Stimulated activated naive B cell treated with anti-CD40 and anti-IgM and Interleukin-4, amounts not matched to agents 10 μg/mL and 1 μg/mL and 100 μg/mL, for 72 hours (primary cell): ENCODE data around the gene SLC49A3.
"Not testable (repeated sequence)": the region's sequence is repeated elsewhere in the genome, so short reads cannot be mapped to it uniquely, and the experiment has no call there.

Experiments
- ATAC-seq, 2 donors: fragments of 150-1000 bp; cut with Tn5 transposase; replicated peaks; 2 replicates each; pipeline ENCODE4 v1.10.0; 2021; ENCODE audit warnings: moderate library complexity in 1 of 2
- DNase-seq: peaks from one replicate; pipeline ENCODE4 v3.0.0; 2021
- H3K27ac Mint-ChIP-seq: one replicate; pipeline ENCODE4 v1.8.0; 2022; ENCODE audit warnings: mild to moderate bottlenecking, mixed read lengths
- H3K27me3 Mint-ChIP-seq, 2 donors: one replicate each; pipeline ENCODE4 v1.8.0; 2022; ENCODE audit warnings: mixed read lengths in 2 of 2
- H3K36me3 Mint-ChIP-seq, 2 donors: one replicate each; pipeline ENCODE4 v1.8.0; 2022; ENCODE audit warnings: mixed read lengths in 2 of 2, mild to moderate bottlenecking in 1 of 2
- H3K4me1 Mint-ChIP-seq, 2 donors: one replicate each; pipeline ENCODE4 v1.8.0; 2022; ENCODE audit warnings: mixed read lengths in 2 of 2, mild to moderate bottlenecking in 1 of 2
- H3K4me3 Mint-ChIP-seq, 2 donors: one replicate each; pipeline ENCODE4 v1.8.0; 2022; ENCODE audit warnings: mild to moderate bottlenecking in 2 of 2, mixed read lengths in 2 of 2, moderate library complexity in 1 of 2
- H3K9me3 Mint-ChIP-seq, 2 donors: one replicate each; pipeline ENCODE4 v1.8.0; 2022; ENCODE audit warnings: mixed read lengths in 2 of 2, mild to moderate bottlenecking in 1 of 2

Gene SLC49A3

GRCh38 chr4:648579-649292 is 40.2 kb downstream of the SLC49A3 start:
- Mint-ChIP-seq H3K9me3 (peaks cover 0 to 4% of the 10 kb centered on the region in 2 donors), H3K27ac (no peak overlapping the region), H3K27me3 (peaks cover 42 to 52% of the 10 kb centered on the region in 2 donors), H3K36me3 (no peaks in the 10 kb centered on the region), H3K4me3 (no peak overlapping the region), H3K4me1 (peaks cover 0 to 6% of the 10 kb centered on the region in 2 donors)
- DNase-seq (no peak), ATAC-seq (no peak)

GRCh38 chr4:647481-647880 is 41.5 kb downstream of the SLC49A3 start:
- ATAC-seq (no peak), DNase-seq (no peak)
- no peak overlapping the region for H3K4me3 Mint-ChIP-seq
- H3K36me3 Mint-ChIP-seq, result no peaks in the 10 kb centered on the region
- H3K27ac Mint-ChIP-seq, result no peak overlapping the region
- H3K4me1 Mint-ChIP-seq, result peaks cover 0 to 6% of the 10 kb centered on the region in 2 donors
- H3K9me3 Mint-ChIP-seq, result peaks cover 0 to 4% of the 10 kb centered on the region in 2 donors
- H3K27me3 Mint-ChIP-seq, result peaks cover 39 to 47% of the 10 kb centered on the region in 2 donors

GRCh38 chr4:646460-646859 is 42.5 kb downstream of the SLC49A3 start:
- no peak for DNase-seq
- H3K27me3 Mint-ChIP-seq, result peaks cover 32 to 40% of the 10 kb centered on the region in 2 donors
- no peak for ATAC-seq
- H3K4me1 Mint-ChIP-seq, result peaks cover 0 to 6% of the 10 kb centered on the region in 2 donors
- H3K27ac Mint-ChIP-seq, result no peak overlapping the region
- peak overlapping the region; percentile 1 to 5 for H3K4me3 Mint-ChIP-seq
- peaks cover 0 to 4% of the 10 kb centered on the region in 2 donors for H3K9me3 Mint-ChIP-seq
- H3K36me3 Mint-ChIP-seq, result no peaks in the 10 kb centered on the region

GRCh38 chr4:642366-642765 is 46.6 kb downstream of the SLC49A3 start:
- not testable (repeated sequence) for H3K27ac Mint-ChIP-seq, H3K4me1 Mint-ChIP-seq, H3K4me3 Mint-ChIP-seq, ATAC-seq, H3K36me3 Mint-ChIP-seq, DNase-seq
- peaks cover 24 to 43% of the 10 kb centered on the region in 2 donors for H3K27me3 Mint-ChIP-seq
- H3K9me3 Mint-ChIP-seq, result peaks cover 4 to 11% of the 10 kb centered on the region in 2 donors

GRCh38 chr4:637536-638280 is 51.2 kb downstream of the SLC49A3 start:
- H3K4me3 Mint-ChIP-seq, result no peak overlapping the region
- peaks cover under 1 to 2% of the 10 kb centered on the region in 2 donors for H3K36me3 Mint-ChIP-seq
- no peak for DNase-seq
- H3K27me3 Mint-ChIP-seq, result peaks cover 17 to 42% of the 10 kb centered on the region in 2 donors
- no peak overlapping the region for H3K27ac Mint-ChIP-seq
- H3K9me3 Mint-ChIP-seq, result peaks cover 6 to 9% of the 10 kb centered on the region in 2 donors
- H3K4me1 Mint-ChIP-seq, result no peaks in the 10 kb centered on the region
- ATAC-seq, result no peak

- no peak for DNase-seq
- no peaks in the 10 kb centered on the region for H3K4me1 Mint-ChIP-seq
- no peak overlapping the region for H3K4me3 Mint-ChIP-seq
- no peak for ATAC-seq
- peaks cover 14 to 16% of the 10 kb centered on the region in 2 donors for H3K9me3 Mint-ChIP-seq
- no peak overlapping the region for H3K27ac Mint-ChIP-seq
- H3K27me3 Mint-ChIP-seq, result peaks cover 17 to 42% of the 10 kb centered on the region in 2 donors
- peaks cover 2 to 4% of the 10 kb centered on the region in 2 donors for H3K36me3 Mint-ChIP-seq
Observed at GRCh38 chr4:636628-637159, 52.3 kb downstream of the SLC49A3 start.

GRCh38 chr4:635851-636627 is 52.9 kb downstream of the SLC49A3 start:
- H3K9me3 Mint-ChIP-seq, result peaks cover 18 to 19% of the 10 kb centered on the region in 2 donors
- no peak overlapping the region for H3K27ac Mint-ChIP-seq
- H3K4me1 Mint-ChIP-seq, result no peaks in the 10 kb centered on the region
- ATAC-seq, result no peak
- H3K4me3 Mint-ChIP-seq, result no peak overlapping the region
- H3K27me3 Mint-ChIP-seq, result peaks cover 17 to 42% of the 10 kb centered on the region in 2 donors
- peaks cover 0 to 4% of the 10 kb centered on the region in 2 donors for H3K36me3 Mint-ChIP-seq
- no peak for DNase-seq

- H3K27me3 Mint-ChIP-seq, result peaks cover 12 to 35% of the 10 kb centered on the region in 2 donors
- not testable (repeated sequence) for H3K4me1 Mint-ChIP-seq, H3K36me3 Mint-ChIP-seq, H3K27ac Mint-ChIP-seq, ATAC-seq, DNase-seq, H3K4me3 Mint-ChIP-seq
- peaks cover 17 to 19% of the 10 kb centered on the region in 2 donors for H3K9me3 Mint-ChIP-seq
Observed at GRCh38 chr4:635066-635835, 53.7 kb downstream of the SLC49A3 start.

GRCh38 chr4:634599-634985 is 54.4 kb downstream of the SLC49A3 start:
- H3K4me3 Mint-ChIP-seq, result no peak overlapping the region
- H3K4me1 Mint-ChIP-seq, result no peaks in the 10 kb centered on the region
- ATAC-seq (no peak), DNase-seq (no peak)
- H3K36me3 Mint-ChIP-seq, result peaks cover 0 to 4% of the 10 kb centered on the region in 2 donors
- peaks cover 17 to 19% of the 10 kb centered on the region in 2 donors for H3K9me3 Mint-ChIP-seq
- H3K27me3 Mint-ChIP-seq, result peaks cover 17 to 41% of the 10 kb centered on the region in 2 donors
- no peak overlapping the region for H3K27ac Mint-ChIP-seq

- peaks cover 16 to 19% of the 10 kb centered on the region in 2 donors for H3K9me3 Mint-ChIP-seq
- H3K36me3 Mint-ChIP-seq, result peaks cover 0 to 4% of the 10 kb centered on the region in 2 donors
- no peak for DNase-seq
- no peak overlapping the region for H3K27ac Mint-ChIP-seq
- no peak for ATAC-seq
- H3K4me1 Mint-ChIP-seq, result no peaks in the 10 kb centered on the region
- H3K4me3 Mint-ChIP-seq, result no peak overlapping the region
- H3K27me3 Mint-ChIP-seq, result peaks cover 19 to 37% of the 10 kb centered on the region in 2 donors
Observed at GRCh38 chr4:633976-634598, 54.9 kb downstream of the SLC49A3 start.

- Mint-ChIP-seq H3K4me1 (no peaks in the 10 kb centered on the region), H3K36me3 (peaks cover 0 to 4% of the 10 kb centered on the region in 2 donors), H3K4me3 (no peak overlapping the region), H3K27ac (no peak overlapping the region), H3K9me3 (peaks cover 16 to 19% of the 10 kb centered on the region in 2 donors), H3K27me3 (peaks cover 19 to 32% of the 10 kb centered on the region in 2 donors)
- no peak for ATAC-seq
- DNase-seq, result no peak
Observed at GRCh38 chr4:633406-633805, 55.5 kb downstream of the SLC49A3 start.

GRCh38 chr4:632926-633325 is 56.0 kb downstream of the SLC49A3 start:
- no peak for DNase-seq
- Mint-ChIP-seq H3K36me3 (peaks cover 0 to 4% of the 10 kb centered on the region in 2 donors), H3K4me3 (no peak overlapping the region), H3K27ac (no peak overlapping the region), H3K27me3 (peaks cover 19 to 29% of the 10 kb centered on the region in 2 donors), H3K4me1 (no peaks in the 10 kb centered on the region), H3K9me3 (peaks cover 16 to 19% of the 10 kb centered on the region in 2 donors)
- ATAC-seq, result no peak

- ATAC-seq (no peak), DNase-seq (no peak)
- Mint-ChIP-seq H3K4me3 (no peak overlapping the region), H3K27ac (no peak overlapping the region), H3K27me3 (peaks cover 21 to 22% of the 10 kb centered on the region in 2 donors), H3K4me1 (no peaks in the 10 kb centered on the region), H3K9me3 (peaks cover 16 to 19% of the 10 kb centered on the region in 2 donors), H3K36me3 (peaks cover 0 to 4% of the 10 kb centered on the region in 2 donors)
Observed at GRCh38 chr4:632196-632790, 56.7 kb downstream of the SLC49A3 start.
